GM19240 (cell line): Measurements from ENCODE around the gene LRRTM3.

Source experiments
- DNase-seq: peaks from one replicate; pipeline ENCODE4 v3.0.0; 2011; ENCODE audit warnings: low spot score; ENCODE audit not compliant: insufficient read length

The LRRTM3 gene

DNA sequence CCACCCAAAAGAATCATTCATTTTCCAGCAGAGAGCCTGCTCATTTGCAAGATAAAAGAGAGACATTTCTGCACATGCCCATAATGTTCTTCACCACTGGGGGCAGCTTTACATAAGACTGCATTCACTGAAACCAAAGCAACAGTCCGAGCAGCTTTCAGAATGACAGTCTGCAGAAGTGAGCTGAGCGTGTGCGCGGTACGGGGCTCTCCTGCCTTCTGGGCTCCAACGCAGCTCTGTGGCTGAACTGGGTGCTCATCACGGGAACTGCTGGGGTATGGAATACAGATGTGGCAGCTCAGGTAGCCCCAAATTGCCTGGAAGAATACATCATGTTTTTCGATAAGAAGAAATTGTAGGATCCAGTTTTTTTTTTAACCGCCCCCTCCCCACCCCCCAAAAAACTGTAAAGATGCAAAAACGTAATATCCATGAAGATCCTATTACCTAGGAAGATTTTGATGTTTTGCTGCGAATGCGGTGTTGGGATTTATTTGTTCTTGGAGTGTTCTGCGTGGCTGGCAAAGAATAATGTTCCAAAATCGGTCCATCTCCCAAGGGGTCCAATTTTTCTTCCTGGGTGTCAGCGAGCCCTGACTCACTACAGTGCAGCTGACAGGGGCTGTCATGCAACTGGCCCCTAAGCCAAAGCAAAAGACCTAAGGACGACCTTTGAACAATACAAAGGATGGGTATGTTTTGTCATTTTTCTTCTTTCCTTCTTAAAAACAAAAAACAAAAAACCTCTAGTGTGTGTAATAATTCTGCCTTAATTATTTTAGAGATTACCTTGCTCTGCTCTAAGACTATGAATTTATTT, at the start of gene LRRTM3:
TSS of gene LRRTM3 (plus strand) at position 141 of the 820 bp plus-strand sequence.
- peak; percentile 19 for DNase-seq

DNA sequence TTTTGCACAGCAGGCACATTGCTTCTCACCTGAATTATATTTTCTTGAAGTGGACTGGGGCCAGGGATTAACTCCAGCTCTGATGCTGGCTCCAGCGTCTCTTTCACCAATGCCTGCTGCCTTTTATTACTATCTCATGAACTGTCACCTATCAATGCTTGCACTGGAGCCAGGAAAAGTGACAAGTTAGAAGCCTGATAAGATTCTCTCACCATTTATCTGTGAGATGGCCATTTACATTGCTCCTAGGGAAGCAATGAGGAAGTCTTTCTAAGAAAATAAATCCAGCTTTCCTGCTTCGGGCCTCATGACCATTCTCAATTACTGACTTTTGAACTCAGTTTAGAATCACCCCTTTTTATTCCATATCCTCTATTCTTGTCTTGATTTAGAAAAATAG, 48.5 kb upstream of the LRRTM3 start:
- DNase-seq, result no peak

- DNase-seq, result no peak
Observed at GRCh38 chr10:66880292-66880691, 45.5 kb upstream of the LRRTM3 start.

GRCh38 chr10:66880826-66881225, 45.0 kb upstream of the LRRTM3 start:
- DNase-seq, result no peak

GRCh38 chr10:66881814-66882213, 44.0 kb upstream of the LRRTM3 start:
- DNase-seq, result no peak

DNA sequence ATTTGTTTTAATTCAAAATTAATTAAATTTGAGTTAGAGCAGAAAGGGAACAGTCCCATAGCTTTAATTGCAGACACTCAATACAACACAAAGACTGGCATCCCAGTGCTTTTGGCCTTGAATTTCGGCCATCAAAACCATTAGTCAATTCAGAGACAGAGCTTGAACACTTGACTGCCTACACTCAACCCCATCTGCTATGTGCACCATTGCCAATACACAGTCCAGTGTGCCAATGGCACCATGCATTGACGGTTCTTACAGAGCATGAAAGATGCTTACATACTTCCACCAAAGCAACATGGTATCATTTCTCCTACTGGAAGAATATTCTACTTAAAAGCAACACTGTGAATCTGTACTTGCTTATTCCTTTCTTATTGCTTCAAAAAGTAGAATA, 43.6 kb upstream of the LRRTM3 start:
- no peak for DNase-seq

- DNase-seq, result no peak
Observed at GRCh38 chr10:66886848-66887247, 39.0 kb upstream of the LRRTM3 start.

DNA sequence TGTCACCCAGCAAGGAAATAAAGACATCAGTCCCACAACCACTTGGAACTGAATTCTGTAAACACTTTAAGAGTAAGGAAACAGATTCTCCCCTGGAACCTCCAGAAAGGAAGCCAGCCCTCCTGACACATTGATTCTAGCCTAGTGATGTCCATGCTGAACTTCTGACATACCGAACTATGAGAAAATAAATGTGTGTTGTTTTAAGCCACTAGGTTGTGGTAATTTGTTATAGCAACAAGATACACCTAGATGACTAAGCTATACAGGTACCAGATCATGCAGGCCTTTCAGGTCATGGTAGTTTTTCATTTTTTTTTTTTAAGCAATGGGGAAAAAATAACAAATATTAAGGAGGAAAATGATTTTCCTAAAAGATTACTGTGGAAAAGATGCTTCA, 37.6 kb upstream of the LRRTM3 start:
- no peak for DNase-seq

GRCh38 chr10:66892871-66893270, 33.0 kb upstream of the LRRTM3 start:
- DNase-seq, result no peak

DNA sequence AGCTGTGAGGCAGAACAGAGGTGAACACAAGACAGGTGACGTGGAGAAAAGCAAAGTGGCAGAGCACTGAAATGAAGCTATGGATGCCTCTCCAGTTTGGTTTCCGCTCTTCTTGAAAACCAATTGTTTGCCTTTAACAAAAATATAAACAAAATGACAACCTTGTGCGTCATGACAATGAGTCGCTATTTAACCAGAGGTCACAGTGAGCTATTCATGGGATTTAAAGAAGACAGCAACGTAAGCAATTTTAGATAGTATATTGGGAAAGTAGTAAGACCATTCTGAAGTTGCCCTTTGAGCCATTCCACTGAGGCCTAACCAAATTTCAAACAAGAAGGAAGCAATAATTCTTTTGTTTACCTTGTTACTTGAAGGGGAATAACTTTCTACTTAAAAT, 15.2 kb upstream of the LRRTM3 start:
- DNase-seq, result no peak

DNA sequence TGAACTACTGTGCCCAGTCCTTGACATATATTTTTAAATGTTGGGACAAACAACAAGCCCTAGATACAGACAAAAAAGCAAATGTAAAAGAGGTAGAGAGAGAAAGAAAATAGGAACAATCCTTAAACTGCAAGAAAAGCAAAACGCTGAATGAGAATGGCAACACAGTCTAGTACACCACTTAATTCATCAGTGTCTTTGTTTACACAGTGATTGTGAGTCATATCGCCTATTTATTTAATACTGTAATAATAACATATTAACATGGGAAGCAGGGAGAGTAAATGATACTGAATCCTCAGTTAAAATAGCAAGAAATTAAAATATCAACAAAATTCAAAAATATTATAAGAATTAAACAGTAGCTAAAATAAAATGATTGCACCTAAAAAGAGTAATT, 9.8 kb upstream of the LRRTM3 start:
- DNase-seq, result no peak

DNA sequence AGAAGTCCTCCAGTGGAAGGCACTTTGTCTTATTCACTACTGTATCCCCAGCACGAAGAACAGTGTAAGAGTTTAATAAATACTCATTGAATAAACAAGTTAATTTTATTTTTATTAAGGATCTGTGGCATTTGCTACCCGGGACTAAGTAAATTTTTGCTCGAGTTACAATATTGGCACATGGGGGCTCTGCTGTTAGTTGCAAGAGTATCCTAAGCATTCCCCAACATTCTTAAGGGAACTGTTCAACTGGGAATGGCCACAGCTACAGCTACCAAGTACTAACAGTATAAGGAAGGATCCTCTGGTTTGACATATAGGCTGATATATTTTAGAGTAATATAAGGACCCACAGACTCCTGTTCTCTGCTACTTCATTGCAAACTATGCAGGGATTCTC, 8.7 kb upstream of the LRRTM3 start:
- DNase-seq, result no peak

- DNase-seq, result no peak
Observed at GRCh38 chr10:66919248-66919647, 6.6 kb upstream of the LRRTM3 start.

DNA sequence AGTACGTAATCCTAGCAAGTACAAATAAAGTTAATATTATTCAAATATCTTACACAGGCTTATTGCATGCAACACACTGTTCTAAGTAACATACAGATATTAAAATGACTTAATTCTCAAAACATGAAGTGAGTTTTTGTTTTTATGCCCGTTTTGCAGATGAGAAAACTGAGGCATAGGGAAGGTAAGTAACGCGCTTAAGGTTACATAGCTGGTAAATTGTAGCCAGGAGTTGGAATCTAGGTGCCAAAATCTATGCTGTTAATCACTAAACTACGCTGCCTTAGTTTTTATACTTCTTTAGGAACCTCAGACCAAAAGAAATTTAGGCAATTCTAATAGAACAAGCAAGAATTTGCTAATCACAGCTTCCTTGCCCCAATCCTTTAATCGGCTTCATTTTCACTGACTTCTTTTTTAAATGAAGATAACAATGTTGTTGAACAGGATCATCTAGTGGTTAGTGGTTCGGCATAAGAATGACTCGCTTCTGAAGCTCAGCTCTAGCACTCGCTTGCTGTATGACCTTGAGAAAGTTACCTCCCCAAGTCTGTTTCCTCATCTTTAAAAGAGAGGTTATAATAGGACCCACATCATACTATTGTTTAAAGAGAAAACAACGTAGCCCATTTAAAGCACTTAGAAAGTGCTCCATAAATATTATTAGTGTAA, 1.0 kb upstream of the LRRTM3 start:
- DNase-seq, result no peak

GRCh38 chr10:66925373-66925772, 463 bp upstream of the LRRTM3 start:
- DNase-seq, result no peak

DNA sequence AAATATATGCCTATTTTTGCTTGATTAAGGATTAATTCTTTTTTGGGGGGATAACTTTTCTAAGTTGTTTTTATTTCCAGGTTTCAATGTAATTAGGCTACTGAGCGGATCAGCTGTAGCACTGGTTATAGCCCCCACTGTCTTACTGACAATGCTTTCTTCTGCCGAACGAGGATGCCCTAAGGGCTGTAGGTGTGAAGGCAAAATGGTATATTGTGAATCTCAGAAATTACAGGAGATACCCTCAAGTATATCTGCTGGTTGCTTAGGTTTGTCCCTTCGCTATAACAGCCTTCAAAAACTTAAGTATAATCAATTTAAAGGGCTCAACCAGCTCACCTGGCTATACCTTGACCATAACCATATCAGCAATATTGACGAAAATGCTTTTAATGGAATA, 1.0 kb downstream of the LRRTM3 start:
- DNase-seq, result no peak

GRCh38 chr10:66927251-66927935, 1.6 kb downstream of the LRRTM3 start:
- DNase-seq, result no peak

- no peak for DNase-seq
Observed at GRCh38 chr10:66927971-66928770, 2.3 kb downstream of the LRRTM3 start.

GRCh38 chr10:66928776-66929175, 2.9 kb downstream of the LRRTM3 start:
- no peak for DNase-seq

GRCh38 chr10:66929375-66929774, 3.5 kb downstream of the LRRTM3 start:
- no peak for DNase-seq

GRCh38 chr10:66931340-66931948, 5.6 kb downstream of the LRRTM3 start:
- no peak for DNase-seq
